ENCODE data around the gene PFN3. TPM values are rescaled to one million over a fixed set of nuclear protein-coding genes. Genes with fewer than 3 reads are reported as not detected.

The PFN3 gene
- total and polyA plus RNA-seq, 7 donors = not detected

DNA sequence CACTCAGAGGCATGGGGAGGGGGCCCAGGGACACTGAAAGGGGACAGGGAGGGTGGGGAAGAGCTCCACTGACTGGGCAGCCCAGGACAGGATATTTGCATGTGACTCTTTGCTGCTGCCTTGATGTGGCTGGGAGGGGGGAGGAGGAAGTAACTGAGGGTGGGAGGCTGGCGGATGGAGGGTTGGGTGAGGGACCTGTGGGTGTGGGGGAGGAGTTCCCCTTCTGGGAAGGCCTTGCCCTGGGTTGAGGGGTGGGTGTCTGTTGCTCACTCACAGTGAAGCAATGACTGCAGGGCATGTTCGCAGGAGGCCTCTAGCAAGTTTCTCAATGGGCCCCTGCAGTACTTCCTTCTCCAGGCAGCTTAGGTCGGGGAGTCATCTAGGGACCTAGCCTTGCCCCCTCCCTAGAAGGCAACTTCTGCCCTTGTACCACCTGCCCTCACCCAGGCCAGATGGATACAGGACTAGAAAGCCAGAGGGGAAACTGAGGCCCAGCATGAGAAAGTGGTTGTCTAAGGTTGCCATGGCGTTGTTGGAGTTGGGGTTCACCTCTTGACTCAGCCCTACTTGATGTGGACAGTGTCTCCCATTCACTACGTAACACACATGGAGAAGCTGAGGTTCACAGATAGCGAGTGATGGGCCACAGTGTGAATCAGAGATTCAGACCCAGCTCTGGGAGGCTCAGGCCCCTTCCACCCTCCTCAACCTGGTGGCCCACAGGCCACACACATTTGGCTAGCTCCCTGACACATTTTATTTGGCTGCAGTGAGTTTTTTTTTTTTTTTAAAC lies 29.0 kb upstream of the PFN3 start:
- Histone ChIP-seq H3K9me3 (no peaks in the 10 kb centered on the region), H3K27me3 (no peaks in the 10 kb centered on the region), H3K27ac (peak overlapping the region in 2 of 4 donors; percentile 15 to 88), H3K4me3 (no peak overlapping the region), H3K4me1 (peaks cover 0 to 45% (median 42%) of the 10 kb centered on the region in 4 donors), H3K36me3 (peaks cover 16 to 41% (median 29%) of the 10 kb centered on the region in 4 donors)
- intact Hi-C loops (cut with DNase I) = no loop called here
- TF ChIP-seq EP300 (IDR thresholded peaks at IDR 0.05) (no peak), POLR2AphosphoS5 (IDR thresholded peaks at IDR 0.05) (no peak), POLR2A (IDR thresholded peaks at IDR 0.05) (no peak)
- TF ChIP-seq, protein P1, sequence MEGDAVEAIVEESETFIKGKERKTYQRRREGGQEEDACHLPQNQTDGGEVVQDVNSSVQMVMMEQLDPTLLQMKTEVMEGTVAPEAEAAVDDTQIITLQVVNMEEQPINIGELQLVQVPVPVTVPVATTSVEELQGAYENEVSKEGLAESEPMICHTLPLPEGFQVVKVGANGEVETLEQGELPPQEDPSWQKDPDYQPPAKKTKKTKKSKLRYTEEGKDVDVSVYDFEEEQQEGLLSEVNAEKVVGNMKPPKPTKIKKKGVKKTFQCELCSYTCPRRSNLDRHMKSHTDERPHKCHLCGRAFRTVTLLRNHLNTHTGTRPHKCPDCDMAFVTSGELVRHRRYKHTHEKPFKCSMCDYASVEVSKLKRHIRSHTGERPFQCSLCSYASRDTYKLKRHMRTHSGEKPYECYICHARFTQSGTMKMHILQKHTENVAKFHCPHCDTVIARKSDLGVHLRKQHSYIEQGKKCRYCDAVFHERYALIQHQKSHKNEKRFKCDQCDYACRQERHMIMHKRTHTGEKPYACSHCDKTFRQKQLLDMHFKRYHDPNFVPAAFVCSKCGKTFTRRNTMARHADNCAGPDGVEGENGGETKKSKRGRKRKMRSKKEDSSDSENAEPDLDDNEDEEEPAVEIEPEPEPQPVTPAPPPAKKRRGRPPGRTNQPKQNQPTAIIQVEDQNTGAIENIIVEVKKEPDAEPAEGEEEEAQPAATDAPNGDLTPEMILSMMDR (IDR thresholded peaks at IDR 0.05) = no peak
- DNase-seq = peak; percentile 86
- 50 to 80% methylated on average over 6 of the region's 6 CpGs for WGBS, 2 donors

DNA sequence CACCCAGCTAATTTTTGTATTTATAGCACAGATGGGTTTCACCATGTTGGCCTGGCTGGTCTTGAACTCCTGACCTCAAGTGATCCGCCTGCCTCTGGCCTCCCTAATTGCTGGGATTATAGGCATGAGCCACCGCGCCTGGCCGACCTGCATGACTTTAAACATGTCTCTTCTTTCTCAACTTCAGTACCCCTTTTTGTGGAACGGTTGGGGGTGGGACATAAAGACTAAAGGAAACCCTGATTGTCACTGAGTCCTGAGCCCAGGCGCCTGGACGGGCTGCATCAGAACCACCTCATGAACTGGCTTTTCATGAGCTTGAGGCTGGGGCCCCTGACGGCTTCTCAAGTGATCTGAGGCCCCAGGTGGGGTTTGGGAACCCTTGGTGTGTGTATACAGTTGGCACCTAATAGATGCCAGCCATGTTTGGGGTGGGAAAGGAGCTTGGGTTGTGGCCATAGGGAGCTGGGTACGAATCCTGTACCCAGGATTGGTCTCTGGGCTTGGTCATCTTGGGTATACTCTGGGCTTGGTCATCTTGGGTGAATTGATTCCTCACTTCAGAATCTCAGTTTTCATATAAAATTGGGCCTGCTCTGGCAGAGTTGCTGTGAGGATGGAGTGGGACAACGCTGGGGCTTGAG lies 28.2 kb upstream of the PFN3 start:
- peak overlapping the region in 3 of 4 donors; percentile 15 to 88 (median 86) for H3K27ac ChIP-seq
- DNase-seq = no peak
- peaks cover 0 to 45% (median 42%) of the 10 kb centered on the region in 4 donors for H3K4me1 ChIP-seq
- no peak overlapping the region for H3K4me3 ChIP-seq
- peaks cover 9 to 33% (median 22%) of the 10 kb centered on the region in 4 donors for H3K36me3 ChIP-seq
- no peak for TF ChIP-seq EP300 (IDR thresholded peaks at IDR 0.05)
- TF ChIP-seq, protein P1 (IDR thresholded peaks at IDR 0.05) = no peak
- TF ChIP-seq POLR2AphosphoS5 (IDR thresholded peaks at IDR 0.05) = no peak
- no peak for TF ChIP-seq POLR2A (IDR thresholded peaks at IDR 0.05)
- WGBS, 2 donors = 69 to 83% methylated on average over 10 of the region's 10 CpGs
- no peaks in the 10 kb centered on the region for H3K9me3 ChIP-seq
- no peaks in the 10 kb centered on the region for H3K27me3 ChIP-seq
- intact Hi-C loops (cut with DNase I) = no loop called here

DNA sequence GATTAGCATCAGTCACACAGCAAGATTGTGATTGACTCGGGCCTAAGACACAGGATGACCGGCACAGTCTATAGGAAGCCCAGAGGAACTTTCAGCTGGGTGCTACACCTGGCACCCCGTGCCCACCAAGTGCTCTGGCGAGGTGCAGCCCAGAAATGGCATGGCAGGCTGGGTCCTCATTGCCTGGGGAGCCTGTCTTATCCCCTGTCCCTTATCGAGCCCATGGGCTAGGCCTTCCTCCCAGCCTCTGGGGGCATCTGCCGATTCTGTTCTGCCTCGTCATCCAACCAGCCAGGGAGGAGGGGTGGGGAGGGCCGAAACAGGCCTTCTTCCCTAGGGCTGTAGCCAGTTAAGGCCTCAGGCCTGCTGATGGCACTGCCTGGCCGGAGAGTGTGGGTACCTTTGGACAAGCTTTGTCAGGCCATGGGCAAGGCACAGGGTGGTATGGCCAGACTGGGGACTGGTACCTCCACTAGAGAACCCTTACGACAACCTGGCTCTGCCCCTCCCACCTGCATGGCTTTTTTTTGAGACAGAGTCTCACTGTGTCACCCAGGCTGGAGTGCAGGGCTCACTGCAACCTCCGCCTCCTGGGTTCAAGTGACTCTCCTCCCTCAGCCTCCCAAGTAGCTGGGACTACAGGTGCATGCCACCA lies 27.6 kb upstream of the PFN3 start:
- Histone ChIP-seq H3K27me3 (no peaks in the 10 kb centered on the region), H3K36me3 (peaks cover 2 to 27% (median 15%) of the 10 kb centered on the region in 4 donors), H3K27ac (peak overlapping the region; percentile 86 to 93 (median 89)), H3K4me1 (peaks cover 0 to 45% (median 42%) of the 10 kb centered on the region in 4 donors), H3K9me3 (no peaks in the 10 kb centered on the region), H3K4me3 (peak overlapping the region in 1 of 4 donors; percentile 85)
- intact Hi-C loops (cut with DNase I) = loop anchor here (2.0 kb wide), 2 partner anchors 27 to 71 kb away; no protein-coding TSS in a partner anchor
- no peak for DNase-seq
- TF ChIP-seq EP300 (IDR thresholded peaks at IDR 0.05) = no peak
- TF ChIP-seq POLR2AphosphoS5 (IDR thresholded peaks at IDR 0.05) = no peak
- TF ChIP-seq, protein P1 (IDR thresholded peaks at IDR 0.05) = no peak
- TF ChIP-seq POLR2A (IDR thresholded peaks at IDR 0.05) = no peak
- 54 to 74% methylated on average over 11 of the region's 11 CpGs for WGBS, 2 donors

DNA sequence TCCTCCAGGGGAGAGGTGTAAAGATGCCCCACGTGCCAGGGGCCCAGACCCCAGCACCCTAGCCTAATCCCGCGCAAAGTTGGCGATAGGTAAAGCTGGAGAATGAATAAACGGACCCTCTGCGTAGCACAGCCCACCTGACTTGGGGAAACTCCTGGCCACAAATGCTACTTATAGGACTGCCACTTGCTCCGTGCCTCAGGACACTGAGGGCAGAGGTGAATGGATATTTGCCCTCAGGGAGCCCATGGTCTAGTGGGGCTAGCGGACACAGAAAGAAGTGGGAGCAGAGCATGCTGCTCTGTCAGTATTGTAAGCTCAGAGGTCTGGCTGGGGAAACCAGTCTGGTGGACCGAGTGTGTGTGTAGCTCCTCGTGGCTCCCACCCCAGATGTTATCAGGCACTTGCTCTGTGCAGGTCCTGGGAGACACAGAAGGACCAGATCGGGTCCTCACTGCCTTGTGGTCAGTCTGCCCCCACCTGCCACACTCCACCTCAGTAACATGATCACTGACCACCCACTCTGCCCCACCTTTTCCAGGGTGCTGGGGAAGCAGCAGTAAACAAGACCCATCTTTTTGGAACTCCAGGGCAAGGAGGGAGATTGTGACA lies 26.9 kb upstream of the PFN3 start:
- DNase-seq = no peak
- peak overlapping the region; percentile 73 to 92 (median 80) for H3K4me3 ChIP-seq
- WGBS, 2 donors = 8 to 9% methylated on average over 11 of the region's 11 CpGs
- peaks cover 0 to 20% (median 8%) of the 10 kb centered on the region in 4 donors for H3K36me3 ChIP-seq
- H3K9me3 ChIP-seq = no peaks in the 10 kb centered on the region
- H3K27me3 ChIP-seq = no peaks in the 10 kb centered on the region
- intact Hi-C loops (cut with DNase I) = loop anchor here (2.0 kb wide), 2 partner anchors 27 to 71 kb away; no protein-coding TSS in a partner anchor
- H3K4me1 ChIP-seq = peaks cover 0 to 43% (median 38%) of the 10 kb centered on the region in 4 donors
- H3K27ac ChIP-seq = peak overlapping the region; percentile 86 to 93 (median 89)
- no peak for TF ChIP-seq EP300 (IDR thresholded peaks at IDR 0.05)
- no peak for TF ChIP-seq POLR2A (IDR thresholded peaks at IDR 0.05)
- TF ChIP-seq, protein P1 (IDR thresholded peaks at IDR 0.05) = no peak
- TF ChIP-seq POLR2AphosphoS5 (IDR thresholded peaks at IDR 0.05) = no peak

Measured in sigmoid colon (tissue), 7 donors.